Keratinocyte (primary cell): ENCODE data around the gene HOXC5. TPM values are rescaled to one million over a fixed set of nuclear protein-coding genes. Genes with fewer than 3 reads are reported as not detected.

Experiments used
- DNase-seq: peaks from one replicate; pipeline ENCODE4 v3.0.0-alpha.2; 2011; ENCODE audit warnings: low read depth, missing footprints, low spot score
- FAIRE-seq: peaks from 2 replicates; lab custom pipeline; 2011; peaks lifted over from hg19 to GRCh38; lab: Jason Lieb, UNC
- H2AFZ ChIP-seq: 2 replicates; pipeline ENCODE4 v1.6.0; 2012; ENCODE audit warnings: low read length, control low read depth, inconsistent platforms; ENCODE audit not compliant: control insufficient read depth
- H3K27ac ChIP-seq: 2 replicates; pipeline ENCODE4 v1.5.1; 2011; ENCODE audit warnings: low read length; ENCODE audit not compliant: control insufficient read depth, insufficient read depth
- H3K27me3 ChIP-seq: 3 replicates; pipeline ENCODE4 v1.6.0; 2011; ENCODE audit warnings: low read length; ENCODE audit not compliant: control insufficient read depth, insufficient read depth; ENCODE audit errors: extremely low read depth
- H3K36me3 ChIP-seq, 2 experiments: 2 replicates in 1 of 2; 3 replicates in 1 of 2; pipeline ENCODE4 v1.5.1; 2011; ENCODE audit warnings: low read length in 2 of 2, mild to moderate bottlenecking in 1 of 2; ENCODE audit not compliant: control insufficient read depth in 2 of 2, insufficient read depth in 2 of 2; ENCODE audit errors: extremely low read depth in 1 of 2
- H3K4me1 ChIP-seq: 3 replicates; pipeline ENCODE4 v1.5.1; 2011; ENCODE audit warnings: low read length; ENCODE audit not compliant: control insufficient read depth, insufficient read depth; ENCODE audit errors: extremely low read depth
- H3K4me2 ChIP-seq: 3 replicates; pipeline ENCODE4 v1.6.0; 2011; ENCODE audit warnings: low read depth, low read length; ENCODE audit not compliant: control insufficient read depth, insufficient read depth; ENCODE audit errors: extremely low read depth
- H3K4me3 ChIP-seq, 3 experiments: fragments of 200-600 bp in 1 of 3; sonication (generic) in 1 of 3; 2 replicates in 2 of 3; 3 replicates in 1 of 3; pipeline ENCODE4 v1.5.1; 2011 to 2016; ENCODE audit warnings: low read length in 3 of 3, mild to moderate bottlenecking in 3 of 3, control low read depth in 2 of 3, inconsistent platforms in 1 of 3, low read depth in 1 of 3, mixed read lengths in 1 of 3, mixed run types in 1 of 3, moderate library complexity in 1 of 3; ENCODE audit not compliant: control insufficient read depth in 2 of 3, insufficient read depth in 2 of 3; ENCODE audit errors: extremely low read depth in 1 of 3
- H3K79me2 ChIP-seq: 2 replicates; pipeline ENCODE4 v1.6.0; 2012; ENCODE audit warnings: low read length; ENCODE audit not compliant: control insufficient read depth, insufficient read depth
- H3K9ac ChIP-seq: 3 replicates; pipeline ENCODE4 v1.6.0; 2011; ENCODE audit warnings: low read length; ENCODE audit not compliant: control insufficient read depth, insufficient read depth; ENCODE audit errors: extremely low read depth
- H3K9me1 ChIP-seq: 3 replicates; pipeline ENCODE4 v1.6.0; 2011; ENCODE audit warnings: low read length; ENCODE audit not compliant: control insufficient read depth, insufficient read depth; ENCODE audit errors: extremely low read depth
- H3K9me3 ChIP-seq: 2 replicates; pipeline ENCODE4 v1.5.1; 2012; ENCODE audit warnings: low read depth, low read length; ENCODE audit not compliant: control insufficient read depth
- H4K20me1 ChIP-seq: 3 replicates; pipeline ENCODE4 v1.6.0; 2011; ENCODE audit warnings: low read length; ENCODE audit not compliant: control insufficient read depth, insufficient read depth; ENCODE audit errors: extremely low read depth
- CTCF ChIP-seq, 3 experiments: IDR thresholded peaks in 1 of 3; conservative IDR thresholded peaks in 1 of 3; optimal IDR thresholded peaks in 1 of 3; 2 replicates in 2 of 3; 3 replicates in 1 of 3; pipeline versions ENCODE3 to v1.5.1; 2011; ENCODE audit warnings: low read length in 3 of 3, mild to moderate bottlenecking in 3 of 3, moderate library complexity in 2 of 3, control low read depth in 1 of 3, inconsistent platforms in 1 of 3; ENCODE audit not compliant: insufficient read depth in 2 of 3; ENCODE audit errors: extremely low read depth in 1 of 3
- EZH2 ChIP-seq: IDR thresholded peaks from one replicate; pipeline ENCODE4 v1.6.1; 2012; ENCODE audit warnings: inconsistent platforms, mild to moderate bottlenecking, low read length, moderate library complexity
- dilution Hi-C: fragments of 300-500 bp; cut with MboI; formaldehyde crosslinking; loops from one replicate; pipeline ENCODE4 v1.7.0; 2020; ENCODE audit warnings: low sequenced_read_pairs; ENCODE audit not compliant: extremely low pct_ligation_motif_present
- polyA plus RNA-seq, 5 experiments: library from polyadenylated mRNA; depleted of rRNA in 3 of 5; stranded (reverse) in 3 of 5; stranded (forward) in 1 of 5; unstranded in 1 of 5; fragments of >200 nt; gene quantifications; 1 replicate in 1 of 5; 2 replicates in 3 of 5; 3 replicates in 1 of 5; pipeline versions ENCODE4 v1.2.1 to v1.2.3, GENCODE V29; 2011 to 2012; ENCODE audit warnings: missing spikeins in 2 of 5, low read depth in 1 of 5, low replicate concordance in 1 of 5

The HOXC5 gene
- polyA plus RNA-seq, 1 donor (not counting 4 experiments of a cell fraction or from before 2014, with no cell fraction given): 0.18 TPM

- H3K9me3 ChIP-seq: no peaks in the 10 kb centered on the region
- FAIRE-seq: no peak
- no peaks in the 10 kb centered on the region for H4K20me1 ChIP-seq
- peak overlapping the region; percentile 72 for H3K27ac ChIP-seq
- H3K4me3 ChIP-seq: no peak overlapping the region
- peaks cover 0 to 1% of the 10 kb centered on the region in 2 experiments for H3K36me3 ChIP-seq
- no peak for DNase-seq
- H2AFZ ChIP-seq: no peak overlapping the region
- peak overlapping the region; percentile 69 for H3K9ac ChIP-seq
- dilution Hi-C loops: no loop called here
- H3K9me1 ChIP-seq: no peaks in the 10 kb centered on the region
- TF ChIP-seq CTCF (optimal IDR thresholded peaks at IDR 0.05 in 1 of 3, IDR thresholded peaks at IDR 0.05 in 1 of 3, conservative IDR thresholded peaks at IDR 0.05 in 1 of 3; ENCODE audit: extremely low read depth in 1 of 3, insufficient read depth in 2 of 3, low read length in 3 of 3) (no peak), EZH2 (no peak)
- peak overlapping the region; percentile 98 for H3K4me2 ChIP-seq
- peaks cover 49% of the 10 kb centered on the region for H3K4me1 ChIP-seq
- peaks cover 66% of the 10 kb centered on the region for H3K79me2 ChIP-seq
- no peaks in the 10 kb centered on the region for H3K27me3 ChIP-seq
Observed at GRCh38 chr12:54027442-54027786, 5.4 kb upstream of the HOXC5 start.

- no peaks in the 10 kb centered on the region for H4K20me1 ChIP-seq
- no peaks in the 10 kb centered on the region for H3K9me3 ChIP-seq
- peak within 1 kb of the TSS; percentile 72 for H3K27ac ChIP-seq
- DNase-seq (no peak), FAIRE-seq (peak; percentile 75)
- H3K36me3 ChIP-seq: peaks cover 0 to 1% of the 10 kb centered on the region in 2 experiments
- H3K4me3 ChIP-seq: peak within 1 kb of the TSS; percentile 32 to 80 (median 77)
- peaks cover 54% of the 10 kb centered on the region for H3K79me2 ChIP-seq
- no peak for TF ChIP-seq EZH2
- no peak for TF ChIP-seq CTCF (optimal IDR thresholded peaks at IDR 0.05 in 1 of 3, IDR thresholded peaks at IDR 0.05 in 1 of 3, conservative IDR thresholded peaks at IDR 0.05 in 1 of 3; ENCODE audit: extremely low read depth in 1 of 3, insufficient read depth in 2 of 3, low read length in 3 of 3)
- dilution Hi-C loops: no loop called here
- H3K27me3 ChIP-seq: no peaks in the 10 kb centered on the region
- peaks cover 42% of the 10 kb centered on the region for H3K4me1 ChIP-seq
- H2AFZ ChIP-seq: peak within 1 kb of the TSS; percentile 39
- H3K9ac ChIP-seq: peak within 1 kb of the TSS; percentile 69
- peak within 1 kb of the TSS; percentile 98 for H3K4me2 ChIP-seq
- H3K9me1 ChIP-seq: no peaks in the 10 kb centered on the region
Observed at GRCh38 chr12:54028314-54029201, 4.3 kb upstream of the HOXC5 start, which contains the start of gene HOXC6. TSS of gene HOXC6 (plus strand) at chr12:54028440. CDS start at chr12:54028522, 82 bp downstream.
